Measurements from ENCODE around the gene GTF3C1.
"Not testable (repeated sequence)": the region's sequence is repeated elsewhere in the genome, so short reads cannot be mapped to it uniquely, and the experiment has no call there.

GTF3C1 gene

GRCh38 chr16:27549746-27550581 lies at the start of gene GTF3C1, which contains the start of gene KATNIP:
Gene GTF3C1, minus strand, starts transcription at chr16:27549913. Its CDS starts 23 bp downstream, at chr16:27549890.
Gene KATNIP, plus strand, starts transcription at chr16:27550144. Its CDS starts 27 bp downstream, at chr16:27550171.
- peak; percentile 98 for DNase-seq

GRCh38 chr16:27598931-27599565 lies 49.3 kb upstream of the GTF3C1 start:
- DNase-seq, result no peak

GRCh38 chr16:27598220-27598619 lies 48.5 kb upstream of the GTF3C1 start:
- no peak for DNase-seq

- DNase-seq, result no peak
Observed at GRCh38 chr16:27597361-27597760, 47.6 kb upstream of the GTF3C1 start.

GRCh38 chr16:27596411-27596810 lies 46.7 kb upstream of the GTF3C1 start:
- no peak for DNase-seq

- DNase-seq, result no peak
Observed at GRCh38 chr16:27595993-27596392, 46.3 kb upstream of the GTF3C1 start.

GRCh38 chr16:27595475-27595874 lies 45.8 kb upstream of the GTF3C1 start:
- no peak for DNase-seq

- DNase-seq, result no peak
Observed at GRCh38 chr16:27591837-27592236, 42.1 kb upstream of the GTF3C1 start.

GRCh38 chr16:27588057-27588456 lies 38.3 kb upstream of the GTF3C1 start:
- DNase-seq, result no peak

- no peak for DNase-seq
Observed at GRCh38 chr16:27586711-27587110, 37.0 kb upstream of the GTF3C1 start.

- DNase-seq, result no peak
Observed at GRCh38 chr16:27585200-27585599, 35.5 kb upstream of the GTF3C1 start.

- no peak for DNase-seq
Observed at GRCh38 chr16:27583634-27584033, 33.9 kb upstream of the GTF3C1 start.

- DNase-seq, result no peak
Observed at GRCh38 chr16:27582883-27583282, 33.2 kb upstream of the GTF3C1 start.

- no peak for DNase-seq
Observed at GRCh38 chr16:27579087-27579980, 29.6 kb upstream of the GTF3C1 start.

GRCh38 chr16:27576729-27577128 lies 27.0 kb upstream of the GTF3C1 start:
- no peak for DNase-seq

GRCh38 chr16:27572711-27573110 lies 23.0 kb upstream of the GTF3C1 start:
- no peak for DNase-seq

GRCh38 chr16:27571433-27572326 lies 22.0 kb upstream of the GTF3C1 start:
- no peak for DNase-seq

GRCh38 chr16:27570986-27571385 lies 21.3 kb upstream of the GTF3C1 start:
- DNase-seq, result not testable (repeated sequence)

- no peak for DNase-seq
Observed at GRCh38 chr16:27568077-27568476, 18.4 kb upstream of the GTF3C1 start.

- no peak for DNase-seq
Observed at GRCh38 chr16:27566417-27566816, 16.7 kb upstream of the GTF3C1 start.

- DNase-seq, result peak; percentile 53
Observed at GRCh38 chr16:27564224-27564623, 14.5 kb upstream of the GTF3C1 start.

GRCh38 chr16:27561216-27561615 lies 11.5 kb upstream of the GTF3C1 start:
- DNase-seq, result no peak
